PC-3 (cell line): ENCODE results near the gene BTBD16. TPM values are rescaled to one million over a fixed set of nuclear protein-coding genes. Genes with fewer than 3 reads are reported as not detected.
A peak's percentile ranks its signal among the peaks of the same experiment; 100 is the strongest.

Experiments
- ATAC-seq: fragments of 200-7000 bp; cut with Tn5 transposase; 2 replicates; pipeline ENCODE4 v1.9.1; 2020; ENCODE audit warnings: mild to moderate bottlenecking, moderate library complexity
- BruUV-seq: library from RNA; stranded (reverse); fragments of 400-500 nt; replicated peaks from 2 replicates; lab custom pipeline; 2021; lab: Mats Ljungman, UMichigan
- CTCF ChIA-PET: fragments of 300-600 bp; sonication (Branson Sonifier 250); formaldehyde crosslinking; loops from one replicate; lab custom pipeline; 2022; ENCODE audit warnings: antibody characterized with exemption; lab: Charles Lee
- POLR2A ChIA-PET: fragments of 300-600 bp; sonication (Branson Sonifier 250); formaldehyde crosslinking; loops from one replicate; lab custom pipeline; 2022; ENCODE audit warnings: antibody characterized with exemption; ENCODE audit not compliant: unreplicated experiment; lab: Charles Lee
- DNase-seq: peaks from one replicate; pipeline ENCODE4 v3.0.0-alpha.2; 2015
- H2AFZ ChIP-seq: fragments of 300-600 bp; sonication (generic); 2 replicates; pipeline ENCODE4 v1.6.0; 2016; ENCODE audit warnings: antibody characterized with exemption, low read length
- H3F3A ChIP-seq: fragments of 300-600 bp; sonication (generic); one replicate; pipeline ENCODE4 v1.6.0; 2017; ENCODE audit warnings: antibody characterized with exemption, low read length, control low read depth, mild to moderate bottlenecking; ENCODE audit not compliant: unreplicated experiment
- H3K27ac ChIP-seq: fragments of 300-600 bp; sonication (generic); 2 replicates; pipeline ENCODE4 v1.5.1; 2016; ENCODE audit warnings: mild to moderate bottlenecking, low read length
- H3K27me3 ChIP-seq: fragments of 300-600 bp; sonication (generic); 2 replicates; pipeline ENCODE4 v1.6.1; 2016; ENCODE audit warnings: low read length, mixed read lengths
- H3K36me3 ChIP-seq: fragments of 300-600 bp; sonication (generic); 2 replicates; pipeline ENCODE4 v1.6.1; 2016; ENCODE audit warnings: low read depth, mixed run types, low read length, mixed read lengths
- H3K4me1 ChIP-seq: fragments of 300-600 bp; sonication (generic); 2 replicates; pipeline ENCODE4 v1.5.1; 2016; ENCODE audit warnings: low read length; ENCODE audit not compliant: insufficient read depth
- H3K4me2 ChIP-seq: fragments of 300-600 bp; sonication (generic); 2 replicates; pipeline ENCODE4 v1.6.0; 2016; ENCODE audit warnings: low read length
- H3K4me3 ChIP-seq: fragments of 300-600 bp; sonication (generic); 2 replicates; pipeline ENCODE4 v1.5.1; 2016; ENCODE audit warnings: mild to moderate bottlenecking, low read length, mixed read lengths
- H3K79me2 ChIP-seq: fragments of 300-600 bp; sonication (generic); 2 replicates; pipeline ENCODE4 v1.6.1; 2017; ENCODE audit warnings: low read length, mixed read lengths
- H3K9ac ChIP-seq: fragments of 300-600 bp; sonication (generic); 2 replicates; pipeline ENCODE4 v1.6.0; 2016; ENCODE audit warnings: mild to moderate bottlenecking, low read length
- H3K9me2 ChIP-seq: fragments of 300-600 bp; sonication (generic); replicated peaks from 2 replicates; pipeline ENCODE4 v1.6.1; 2016; ENCODE audit warnings: mixed run types, low read length, mixed read lengths
- H3K9me3 ChIP-seq: fragments of 300-600 bp; sonication (generic); 2 replicates; pipeline ENCODE4 v1.6.1; 2016; ENCODE audit warnings: low read length, mixed read lengths
- H4K20me1 ChIP-seq: fragments of 300-600 bp; sonication (generic); 2 replicates; pipeline ENCODE4 v1.6.1; 2016; ENCODE audit warnings: low read length, mixed read lengths
- EZH2 ChIP-seq: fragments of 300-600 bp; sonication (generic); IDR thresholded peaks from one replicate; pipeline ENCODE4 v1.6.1; 2017; ENCODE audit warnings: antibody characterized with exemption, mild to moderate bottlenecking, low read length; ENCODE audit not compliant: unreplicated experiment
- EZH2phosphoT487 ChIP-seq: fragments of 300-600 bp; sonication (generic); IDR thresholded peaks from 2 replicates; pipeline ENCODE4 v1.6.1; 2018; ENCODE audit warnings: mild to moderate bottlenecking, antibody characterized with exemption, low read length, borderline replicate concordance
- intact Hi-C: fragments of 100-400 bp; cut with micrococcal nuclease; formaldehyde crosslinking; loops from 2 replicates; pipeline ENCODE4 v1.9.0; 2023
- total RNA-seq: library from RNA; depleted of rRNA; stranded (reverse); fragments of >200 nt; gene quantifications from 2 replicates; pipeline ENCODE4 v1.2.3, GENCODE V29; 2014
- TF ChIP-seq, protein P1 (sequence below): fragments of 300-600 bp; sonication (generic); conservative IDR thresholded peaks from 2 replicates; pipeline ENCODE4 v1.5.1; 2017; ENCODE audit warnings: antibody characterized with exemption, low read depth, mild to moderate bottlenecking, low read length

Gene BTBD16
- total RNA-seq, 1 experiment from 2014 or later = not detected

- Histone ChIP-seq H3K9me3 (no peaks in the 10 kb centered on the region), H2AFZ (no peak overlapping the region), H3F3A (no peaks in the 10 kb centered on the region), H3K9me2 (no peaks in the 10 kb centered on the region), H3K27me3 (no peaks in the 10 kb centered on the region), H3K79me2 (no peaks in the 10 kb centered on the region), H3K36me3 (no peaks in the 10 kb centered on the region), H3K4me1 (peaks cover 12% of the 10 kb centered on the region), H3K4me3 (no peak overlapping the region), H3K27ac (no peak overlapping the region), H4K20me1 (no peaks in the 10 kb centered on the region), H3K9ac (no peak overlapping the region), H3K4me2 (no peak overlapping the region)
- no peak for TF ChIP-seq EZH2phosphoT487
- TF ChIP-seq, protein P1, sequence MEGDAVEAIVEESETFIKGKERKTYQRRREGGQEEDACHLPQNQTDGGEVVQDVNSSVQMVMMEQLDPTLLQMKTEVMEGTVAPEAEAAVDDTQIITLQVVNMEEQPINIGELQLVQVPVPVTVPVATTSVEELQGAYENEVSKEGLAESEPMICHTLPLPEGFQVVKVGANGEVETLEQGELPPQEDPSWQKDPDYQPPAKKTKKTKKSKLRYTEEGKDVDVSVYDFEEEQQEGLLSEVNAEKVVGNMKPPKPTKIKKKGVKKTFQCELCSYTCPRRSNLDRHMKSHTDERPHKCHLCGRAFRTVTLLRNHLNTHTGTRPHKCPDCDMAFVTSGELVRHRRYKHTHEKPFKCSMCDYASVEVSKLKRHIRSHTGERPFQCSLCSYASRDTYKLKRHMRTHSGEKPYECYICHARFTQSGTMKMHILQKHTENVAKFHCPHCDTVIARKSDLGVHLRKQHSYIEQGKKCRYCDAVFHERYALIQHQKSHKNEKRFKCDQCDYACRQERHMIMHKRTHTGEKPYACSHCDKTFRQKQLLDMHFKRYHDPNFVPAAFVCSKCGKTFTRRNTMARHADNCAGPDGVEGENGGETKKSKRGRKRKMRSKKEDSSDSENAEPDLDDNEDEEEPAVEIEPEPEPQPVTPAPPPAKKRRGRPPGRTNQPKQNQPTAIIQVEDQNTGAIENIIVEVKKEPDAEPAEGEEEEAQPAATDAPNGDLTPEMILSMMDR = no peak
- TF ChIP-seq EZH2 = no peak
- ChIA-PET POLR2A (no interaction called here), CTCF (no interaction called here)
- ATAC-seq (no peak), DNase-seq (no peak)
- BruUV-seq = no TSS peak
- intact Hi-C loops = no loop called here
These were observed 10.0 kb downstream of the BTBD16 start for GRCh38 chr10:122281018-122281626.

GRCh38 chr10:122281751-122282150 lies 10.7 kb downstream of the BTBD16 start:
- Histone ChIP-seq H3K79me2 (no peaks in the 10 kb centered on the region), H3K9ac (no peak overlapping the region), H3K4me3 (no peak overlapping the region), H3K4me1 (peaks cover 12% of the 10 kb centered on the region), H4K20me1 (no peaks in the 10 kb centered on the region), H3K27me3 (no peaks in the 10 kb centered on the region), H3K9me3 (no peaks in the 10 kb centered on the region), H3F3A (no peaks in the 10 kb centered on the region), H3K36me3 (no peaks in the 10 kb centered on the region), H3K4me2 (peak overlapping the region; percentile 38; the same call in 1 of the 2 replicates), H3K9me2 (no peaks in the 10 kb centered on the region), H3K27ac (0 out of 2 replicates have a peak overlapping the region, but pooled peaks have one; percentile 7), H2AFZ (0 out of 2 replicates have a peak overlapping the region, but pooled peaks have one; percentile 23)
- no peak for DNase-seq
- POLR2A ChIA-PET = no interaction called here
- intact Hi-C loops = no loop called here
- no peak for TF ChIP-seq EZH2
- TF ChIP-seq, protein P1 = no peak
- no peak for TF ChIP-seq EZH2phosphoT487
- no peak for ATAC-seq
- no TSS peak for BruUV-seq
- CTCF ChIA-PET = no interaction called here

GRCh38 chr10:122282253-122282671 lies 11.2 kb downstream of the BTBD16 start:
- peaks cover 12% of the 10 kb centered on the region for H3K4me1 ChIP-seq
- TF ChIP-seq EZH2 (no peak), EZH2phosphoT487 (no peak)
- TF ChIP-seq, protein P1 = no peak
- no peaks in the 10 kb centered on the region for H3K9me3 ChIP-seq
- no peaks in the 10 kb centered on the region for H3K27me3 ChIP-seq
- ATAC-seq = peak; percentile 50
- ChIA-PET POLR2A (no interaction called here), CTCF (no interaction called here)
- intact Hi-C loops = no loop called here
- peak overlapping the region; percentile 38; the same call in 1 of the 2 replicates for H3K4me2 ChIP-seq
- no peaks in the 10 kb centered on the region for H3K36me3 ChIP-seq
- H3F3A ChIP-seq = no peaks in the 10 kb centered on the region
- no peak overlapping the region for H3K4me3 ChIP-seq
- H2AFZ ChIP-seq = 0 out of 2 replicates have a peak overlapping the region, but pooled peaks have one; percentile 23
- H4K20me1 ChIP-seq = no peaks in the 10 kb centered on the region
- no TSS peak for BruUV-seq
- DNase-seq = peak; percentile 50
- H3K9ac ChIP-seq = no peak overlapping the region
- no peaks in the 10 kb centered on the region for H3K9me2 ChIP-seq
- no peaks in the 10 kb centered on the region for H3K79me2 ChIP-seq
- 0 out of 2 replicates have a peak overlapping the region, but pooled peaks have one; percentile 7 for H3K27ac ChIP-seq
